NCI-H2107 (cell line): Measurements from ENCODE around the gene SYT10.
"Not testable (repeated sequence)": the region's sequence is repeated elsewhere in the genome, so short reads cannot be mapped to it uniquely, and the experiment has no call there.

ENCODE experiments used
- DNase-seq: peaks from one replicate; lab custom pipeline; 2025; lab: John Stamatoyannopoulos, UW

Gene SYT10

DNA sequence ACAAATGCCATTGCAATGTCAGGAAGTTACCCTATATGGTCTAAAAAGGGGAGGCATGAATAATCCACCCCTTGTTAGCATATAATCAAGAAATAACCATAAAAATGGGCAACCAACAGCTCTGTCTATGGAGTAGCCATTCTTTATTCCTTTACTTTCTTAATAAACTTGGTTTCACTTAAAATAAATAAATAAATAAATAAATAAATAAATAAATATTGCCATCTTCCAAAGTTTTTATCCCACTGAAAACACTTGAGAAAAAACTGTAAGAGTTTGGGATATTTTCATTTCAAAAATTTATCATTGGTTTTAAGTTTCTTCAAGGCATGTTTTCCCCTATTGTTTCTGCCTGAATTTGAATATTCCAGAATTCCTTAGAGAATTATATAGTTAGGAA lies 89.8 kb downstream of the SYT10 start:
- DNase-seq, result no peak

DNA sequence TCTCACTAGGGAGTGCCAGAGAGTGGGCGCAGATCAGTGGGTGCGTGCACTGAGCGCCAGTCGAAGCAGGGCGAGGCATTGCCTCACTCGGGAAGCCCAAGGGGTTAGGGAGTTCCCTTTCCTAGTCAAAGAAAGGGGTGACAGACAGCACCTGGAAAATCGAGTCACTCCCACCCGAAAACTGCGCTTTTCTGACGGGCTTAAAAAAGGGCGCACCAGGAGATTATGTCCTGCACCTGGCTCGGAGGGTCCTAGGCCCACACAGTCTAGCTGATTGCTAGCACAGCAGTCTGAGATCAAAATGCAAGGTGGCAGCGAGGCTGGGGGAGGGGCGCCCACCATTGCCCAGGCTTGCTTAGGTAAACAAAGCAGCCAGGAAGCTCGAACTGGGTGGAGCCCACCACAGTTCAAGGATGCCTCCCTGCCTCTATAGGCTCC lies 107.6 kb downstream of the SYT10 start:
- not testable (repeated sequence) for DNase-seq

DNA sequence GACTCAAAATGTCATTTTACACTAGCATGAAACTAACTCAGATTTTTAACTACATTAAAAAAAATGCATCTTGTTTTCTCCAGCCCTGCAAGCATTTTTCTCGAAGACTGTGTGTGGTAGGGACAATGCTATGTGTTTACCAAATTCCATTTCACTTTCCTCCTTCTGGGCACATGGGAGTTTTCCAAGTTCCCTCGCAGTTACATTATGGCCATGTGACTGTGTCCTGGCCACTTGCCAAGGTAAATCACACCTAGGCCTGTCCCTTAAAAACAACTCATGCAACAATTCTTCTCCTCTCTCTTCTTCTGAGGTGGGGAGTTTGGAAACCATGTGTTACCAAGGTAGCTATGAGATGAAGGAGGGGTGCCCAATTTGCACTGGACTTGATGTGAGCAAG lies 108.7 kb downstream of the SYT10 start:
- DNase-seq, result no peak
